Nephron (organoid): ENCODE data around the gene AMIGO3.

Experiments
- H3K27ac Mint-ChIP-seq, 3 experiments: 2 replicates each; pipeline ENCODE4 v1.8.0; 2020; ENCODE audit warnings: mixed read lengths in 3 of 3, mild to moderate bottlenecking in 2 of 3, moderate library complexity in 1 of 3
- H3K27me3 Mint-ChIP-seq: 2 replicates; pipeline ENCODE4 v1.8.0; 2021; ENCODE audit warnings: low read depth, mild to moderate bottlenecking, moderate library complexity, mixed read lengths
- H3K36me3 Mint-ChIP-seq: 2 replicates; pipeline ENCODE4 v1.8.0; 2020; ENCODE audit warnings: low read depth, mixed read lengths
- H3K4me1 Mint-ChIP-seq: 2 replicates; pipeline ENCODE4 v1.8.0; 2020; ENCODE audit warnings: mixed read lengths
- H3K4me3 Mint-ChIP-seq, 3 experiments: 2 replicates each; pipeline ENCODE4 v1.8.0; 2020; ENCODE audit warnings: mild to moderate bottlenecking in 3 of 3, mixed read lengths in 3 of 3, moderate library complexity in 2 of 3
- H3K9me3 Mint-ChIP-seq: 2 replicates; pipeline ENCODE4 v1.8.0; 2020; ENCODE audit warnings: mixed read lengths
- CTCF ChIP-seq, 3 experiments: fragments of 200-600 bp; sonication (generic); IDR thresholded peaks; one replicate each; pipeline ENCODE4 v1.5.0; 2021; ENCODE audit warnings: antibody characterized with exemption in 3 of 3; ENCODE audit not compliant: unreplicated experiment in 3 of 3

Gene AMIGO3

DNA sequence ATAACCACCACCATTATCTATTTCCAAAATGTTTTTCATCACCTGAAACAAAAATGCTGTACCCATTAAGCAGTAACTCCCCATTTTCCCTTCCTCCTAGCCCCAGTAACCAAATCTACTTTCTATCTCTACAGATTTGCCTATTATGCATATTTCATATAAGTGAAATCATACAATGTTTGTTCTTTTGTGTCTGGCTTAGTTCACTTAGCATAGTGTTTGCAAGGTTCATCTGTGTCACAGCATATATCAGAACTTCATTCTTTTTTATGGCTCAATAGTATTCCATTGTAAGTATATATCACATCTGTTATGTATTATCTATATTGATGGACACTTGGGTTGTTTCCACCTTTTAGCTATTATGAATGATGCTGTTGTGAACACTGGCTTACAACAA is 20.9 kb upstream of the AMIGO3 start:
- no peaks in the 10 kb centered on the region for H3K9me3 Mint-ChIP-seq
- H3K4me1 Mint-ChIP-seq: no peaks in the 10 kb centered on the region
- TF ChIP-seq CTCF (IDR thresholded peaks at IDR 0.05; ENCODE audit: unreplicated experiment in 3 of 3): no peak
- no peaks in the 10 kb centered on the region for H3K27me3 Mint-ChIP-seq
- no peak overlapping the region for H3K4me3 Mint-ChIP-seq
- no peak overlapping the region for H3K27ac Mint-ChIP-seq
- peaks cover 46% of the 10 kb centered on the region for H3K36me3 Mint-ChIP-seq

GRCh38 chr3:49738067-49738713 is 18.7 kb upstream of the AMIGO3 start:
- Mint-ChIP-seq H3K27ac (no peak overlapping the region), H3K27me3 (no peaks in the 10 kb centered on the region), H3K9me3 (no peaks in the 10 kb centered on the region), H3K4me3 (no peak overlapping the region), H3K4me1 (no peaks in the 10 kb centered on the region), H3K36me3 (peaks cover 55% of the 10 kb centered on the region)
- no peak for TF ChIP-seq CTCF (IDR thresholded peaks at IDR 0.05; ENCODE audit: unreplicated experiment in 3 of 3)

- peaks cover 70% of the 10 kb centered on the region for H3K36me3 Mint-ChIP-seq
- no peak for TF ChIP-seq CTCF (IDR thresholded peaks at IDR 0.05; ENCODE audit: unreplicated experiment in 3 of 3)
- no peaks in the 10 kb centered on the region for H3K4me1 Mint-ChIP-seq
- H3K27ac Mint-ChIP-seq: no peak overlapping the region
- no peaks in the 10 kb centered on the region for H3K9me3 Mint-ChIP-seq
- H3K27me3 Mint-ChIP-seq: no peaks in the 10 kb centered on the region
- no peak overlapping the region for H3K4me3 Mint-ChIP-seq
Observed at GRCh38 chr3:49734752-49735151, 15.3 kb upstream of the AMIGO3 start.

DNA sequence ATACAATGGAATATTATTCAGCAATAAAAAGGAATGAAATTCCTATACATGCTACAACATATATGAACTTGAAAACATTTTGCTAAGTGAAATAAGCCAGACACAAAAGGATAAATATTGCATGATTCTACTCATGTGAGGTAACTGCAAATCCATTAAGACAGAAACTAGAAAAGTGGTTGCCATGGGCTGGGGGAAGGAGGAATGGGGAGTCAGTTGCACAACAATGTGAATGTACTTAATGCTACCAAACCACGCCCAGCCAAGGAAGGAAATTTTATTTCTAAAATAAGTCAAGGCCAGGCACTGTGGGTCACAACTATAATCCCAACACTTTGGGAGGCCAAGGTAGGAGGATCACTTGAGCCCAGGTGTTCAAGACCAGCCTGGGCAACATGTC is 14.1 kb upstream of the AMIGO3 start:
- Mint-ChIP-seq H3K4me3 (no peak overlapping the region), H3K27me3 (no peaks in the 10 kb centered on the region), H3K27ac (no peak overlapping the region), H3K4me1 (no peaks in the 10 kb centered on the region), H3K9me3 (no peaks in the 10 kb centered on the region), H3K36me3 (peaks cover 66% of the 10 kb centered on the region)
- TF ChIP-seq CTCF (IDR thresholded peaks at IDR 0.05; ENCODE audit: unreplicated experiment in 3 of 3): no peak

DNA sequence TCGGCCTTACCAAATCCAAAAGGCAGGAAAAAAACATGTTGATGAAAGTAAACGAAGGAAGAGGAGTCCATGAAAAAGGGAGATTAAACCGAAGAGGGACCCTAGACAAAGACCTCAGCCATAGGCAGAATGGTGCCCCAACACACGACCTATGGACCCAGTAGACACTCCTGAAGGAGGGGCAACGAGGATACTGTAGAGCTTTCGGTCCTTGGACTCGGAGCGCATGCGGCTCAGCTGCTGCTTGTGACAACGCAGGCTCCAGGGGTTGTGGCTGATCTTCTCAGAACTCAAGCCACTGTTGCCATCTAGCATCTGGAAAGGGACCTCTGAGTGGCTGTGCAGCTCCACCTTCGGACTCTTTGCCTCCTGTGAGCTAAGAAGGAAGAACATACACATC is 13.1 kb upstream of the AMIGO3 start:
- Mint-ChIP-seq H3K4me1 (no peaks in the 10 kb centered on the region), H3K36me3 (peaks cover 57% of the 10 kb centered on the region), H3K27me3 (no peaks in the 10 kb centered on the region), H3K4me3 (no peak overlapping the region), H3K27ac (no peak overlapping the region), H3K9me3 (no peaks in the 10 kb centered on the region)
- TF ChIP-seq CTCF (IDR thresholded peaks at IDR 0.05; ENCODE audit: unreplicated experiment in 3 of 3): no peak

DNA sequence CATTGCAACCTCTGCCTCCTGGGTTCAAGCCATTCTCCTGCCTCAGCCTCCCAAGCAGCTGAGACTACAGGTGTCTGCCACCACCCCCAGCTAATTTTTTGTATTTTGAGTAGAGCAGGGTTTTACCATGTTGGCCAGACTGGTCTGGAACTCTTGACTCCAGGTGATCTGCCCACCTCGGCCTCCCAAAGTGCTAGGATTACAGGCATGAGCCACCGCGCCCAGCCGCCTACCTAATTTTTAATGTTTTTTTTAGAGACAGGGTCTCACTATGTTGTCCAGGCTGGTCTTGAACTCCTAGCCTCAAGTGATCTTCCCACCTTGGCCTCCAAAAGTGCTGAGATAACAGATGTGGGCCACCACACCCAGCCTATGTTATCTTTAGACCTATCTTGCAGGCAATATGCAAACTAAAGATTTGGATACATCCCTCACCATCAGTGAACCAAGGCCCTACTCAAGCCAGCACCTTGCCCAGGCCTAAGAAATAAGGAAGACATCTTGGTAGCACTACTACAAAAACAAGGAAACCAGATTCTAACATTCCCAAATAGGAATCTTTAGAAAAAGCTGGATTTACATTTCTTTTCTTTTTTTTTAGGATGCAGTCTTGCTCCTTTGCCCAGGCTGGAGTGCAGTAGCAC is 10.6 kb upstream of the AMIGO3 start:
- Mint-ChIP-seq H3K4me1 (no peaks in the 10 kb centered on the region), H3K27me3 (no peaks in the 10 kb centered on the region), H3K36me3 (peaks cover 45% of the 10 kb centered on the region), H3K9me3 (no peaks in the 10 kb centered on the region), H3K4me3 (no peak overlapping the region), H3K27ac (no peak overlapping the region)
- TF ChIP-seq CTCF (IDR thresholded peaks at IDR 0.05; ENCODE audit: unreplicated experiment in 3 of 3): no peak
